ENCODE results near the gene RAB8A. TPM values are rescaled to one million over a fixed set of nuclear protein-coding genes. Genes with fewer than 3 reads are reported as not detected.

The RAB8A gene
- total and polyA plus RNA-seq, 8 donors = 64.9 to 102 (median 73.0) TPM

GRCh38 chr19:16074488-16075365 lies 37.0 kb upstream of the RAB8A start:
- H3K4me3 ChIP-seq = no peak overlapping the region
- ATAC-seq = no peak
- no peak for TF ChIP-seq CTCF (IDR thresholded peaks at IDR 0.05)
- no peaks in the 10 kb centered on the region for H3K9me3 ChIP-seq
- no peaks in the 10 kb centered on the region for H3K36me3 ChIP-seq
- peak in 1 of 4 donors; percentile 26 for DNase-seq
- no peaks in the 10 kb centered on the region for H3K27me3 ChIP-seq
- intact Hi-C loops (cut with DNase I) = no loop called here
- peak overlapping the region; percentile 98 to 99 for H3K27ac ChIP-seq
- H3K4me1 ChIP-seq = peaks cover 27 to 66% of the 10 kb centered on the region in 2 donors

- Histone ChIP-seq H3K36me3 (peaks cover 0 to under 1% of the 10 kb centered on the region in 2 donors), H3K27me3 (no peaks in the 10 kb centered on the region), H3K9me3 (no peaks in the 10 kb centered on the region), H3K4me3 (peak overlapping the region; percentile 33 to 90), H3K27ac (peak overlapping the region; percentile 98 to 99), H3K4me1 (peaks cover 32 to 66% of the 10 kb centered on the region in 2 donors)
- no peak for TF ChIP-seq CTCF (IDR thresholded peaks at IDR 0.05)
- peak in 1 of 4 donors; percentile 30 for DNase-seq
- intact Hi-C loops (cut with DNase I) = no loop called here
- no peak for ATAC-seq
Measured at GRCh38 chr19:16075430-16076153, 36.1 kb upstream of the RAB8A start.

GRCh38 chr19:16076154-16076957 lies 35.3 kb upstream of the RAB8A start, which contains the start of gene TPM4:
TSS of gene TPM4 (plus strand) at chr19:16076495. CDS start at chr19:16076566, 71 bp downstream.
- intact Hi-C loops (cut with DNase I) = no loop called here
- no peaks in the 10 kb centered on the region for H3K27me3 ChIP-seq
- DNase-seq = peak; percentile 93 to 98 (median 96)
- H3K27ac ChIP-seq = peak within 1 kb of the TSS; percentile 98 to 99
- TF ChIP-seq CTCF (IDR thresholded peaks at IDR 0.05) = no peak
- H3K9me3 ChIP-seq = no peaks in the 10 kb centered on the region
- peak within 1 kb of the TSS; percentile 77 to 90 for H3K4me3 ChIP-seq
- ATAC-seq = peak; percentile 84
- H3K4me1 ChIP-seq = peaks cover 24 to 66% of the 10 kb centered on the region in 2 donors
- peaks cover 0 to 9% of the 10 kb centered on the region in 2 donors for H3K36me3 ChIP-seq

GRCh38 chr19:16076958-16077611 lies 34.6 kb upstream of the RAB8A start:
- Histone ChIP-seq H3K27ac (peak overlapping the region; percentile 98 to 99), H3K4me3 (peak overlapping the region; percentile 77 to 90), H3K4me1 (peaks cover 24 to 66% of the 10 kb centered on the region in 2 donors), H3K36me3 (peaks cover 0 to 16% of the 10 kb centered on the region in 2 donors), H3K9me3 (no peaks in the 10 kb centered on the region), H3K27me3 (no peaks in the 10 kb centered on the region)
- ATAC-seq (peak; percentile 26), DNase-seq (peak; percentile 54 to 90 (median 63))
- TF ChIP-seq CTCF (IDR thresholded peaks at IDR 0.05) = no peak
- intact Hi-C loops (cut with DNase I) = no loop called here
